HG03378 (cell line): Measurements from ENCODE around the gene MAGEB2.
A peak's percentile ranks its signal among the peaks of the same experiment; 100 is the strongest.
"Not testable (repeated sequence)": the region's sequence is repeated elsewhere in the genome, so short reads cannot be mapped to it uniquely, and the experiment has no call there.

Experiments used
- ATAC-seq: cut with Tn5 transposase; IDR thresholded peaks from one replicate; pipeline ENCODE4 v1.9.1; 2021; ENCODE audit warnings: mild to moderate bottlenecking, moderate library complexity; ENCODE audit not compliant: unreplicated experiment

The MAGEB2 gene, protein sequence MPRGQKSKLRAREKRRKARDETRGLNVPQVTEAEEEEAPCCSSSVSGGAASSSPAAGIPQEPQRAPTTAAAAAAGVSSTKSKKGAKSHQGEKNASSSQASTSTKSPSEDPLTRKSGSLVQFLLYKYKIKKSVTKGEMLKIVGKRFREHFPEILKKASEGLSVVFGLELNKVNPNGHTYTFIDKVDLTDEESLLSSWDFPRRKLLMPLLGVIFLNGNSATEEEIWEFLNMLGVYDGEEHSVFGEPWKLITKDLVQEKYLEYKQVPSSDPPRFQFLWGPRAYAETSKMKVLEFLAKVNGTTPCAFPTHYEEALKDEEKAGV

DNA sequence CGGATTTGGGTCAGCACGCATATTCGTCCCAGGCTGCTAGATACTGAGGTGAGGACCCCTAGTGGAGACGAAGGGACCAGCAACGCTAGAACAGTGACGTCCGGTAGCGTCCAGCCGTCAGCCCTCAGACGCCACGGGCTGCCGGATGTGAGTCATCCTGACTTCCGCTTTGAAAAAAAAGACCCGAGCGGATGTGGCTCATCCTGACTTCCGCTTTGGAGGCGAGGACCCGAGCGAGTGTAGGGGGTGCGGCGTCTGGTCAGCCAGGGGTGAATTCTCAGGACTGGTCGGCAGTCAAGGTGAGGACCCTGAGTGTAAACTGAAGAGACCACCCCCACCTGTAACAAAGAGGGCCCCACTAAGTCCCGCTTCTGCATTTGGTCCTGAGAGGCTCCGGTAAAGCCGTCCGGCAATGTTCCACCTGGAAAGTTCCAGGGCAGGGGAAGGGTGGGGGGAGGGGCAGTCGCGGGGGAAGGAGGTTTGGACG lies at the start of gene MAGEB2:
Gene MAGEB2, plus strand, starts transcription at position 207 of the 487 bp plus-strand sequence. CDS start 3,018 bp downstream, outside the sequence.
- ATAC-seq = no peak

DNA sequence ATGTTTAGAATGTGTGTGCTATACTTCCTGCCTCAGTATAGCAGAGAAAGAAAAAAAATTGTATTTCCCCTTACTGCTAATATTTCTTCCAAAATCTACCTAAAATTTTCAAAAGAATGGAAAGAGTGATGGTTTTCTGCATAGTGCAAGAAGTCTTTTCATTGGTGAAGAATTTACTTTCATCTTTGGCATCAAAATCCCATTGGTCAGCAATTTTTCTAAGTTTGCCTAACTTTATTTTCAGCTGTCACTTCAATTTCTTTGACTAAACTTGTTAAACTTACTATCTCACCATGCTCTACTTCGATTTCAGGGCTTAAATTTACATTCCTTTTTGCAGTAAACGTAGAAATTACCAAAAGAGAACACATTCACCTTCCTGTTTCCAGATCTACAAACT lies 44.5 kb upstream of the MAGEB2 start:
- ATAC-seq = no peak

DNA sequence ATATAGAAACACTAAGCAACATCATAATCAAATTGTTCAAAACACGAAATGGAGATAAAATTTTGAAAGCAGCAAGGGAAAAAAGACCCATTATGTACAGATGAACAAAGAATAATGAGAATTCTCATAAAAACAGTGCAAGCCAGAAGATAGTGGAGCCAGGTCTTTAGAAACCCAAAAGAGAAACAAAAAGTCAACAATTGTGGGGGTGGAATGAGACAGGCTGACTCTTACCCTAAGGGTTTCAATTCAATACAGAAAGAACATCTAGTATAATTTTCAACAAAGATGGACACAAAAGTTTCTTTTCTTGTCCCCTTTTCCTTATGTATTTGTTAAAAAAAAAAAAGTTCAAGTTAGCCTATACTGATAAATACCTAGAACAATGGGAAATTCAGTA lies 34.0 kb upstream of the MAGEB2 start:
- ATAC-seq = no peak

DNA sequence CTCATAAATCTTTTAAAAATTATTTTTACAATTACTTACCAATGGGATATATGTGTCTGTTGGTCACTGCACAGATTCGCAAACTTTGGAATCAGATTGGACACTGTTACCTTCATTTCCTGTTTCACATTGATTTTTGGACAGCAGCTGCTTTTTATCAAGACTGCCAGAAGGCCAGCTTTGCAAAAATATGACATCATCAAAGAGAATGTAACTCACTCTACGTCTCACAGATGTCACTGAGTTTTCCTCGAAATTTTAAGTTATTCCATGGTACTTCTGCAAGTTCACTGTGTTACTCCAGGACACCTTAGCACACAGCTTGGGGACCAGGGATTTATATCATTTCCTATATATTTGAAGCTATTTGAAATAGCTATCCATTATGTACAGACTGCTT lies 31.8 kb upstream of the MAGEB2 start:
- no peak for ATAC-seq

DNA sequence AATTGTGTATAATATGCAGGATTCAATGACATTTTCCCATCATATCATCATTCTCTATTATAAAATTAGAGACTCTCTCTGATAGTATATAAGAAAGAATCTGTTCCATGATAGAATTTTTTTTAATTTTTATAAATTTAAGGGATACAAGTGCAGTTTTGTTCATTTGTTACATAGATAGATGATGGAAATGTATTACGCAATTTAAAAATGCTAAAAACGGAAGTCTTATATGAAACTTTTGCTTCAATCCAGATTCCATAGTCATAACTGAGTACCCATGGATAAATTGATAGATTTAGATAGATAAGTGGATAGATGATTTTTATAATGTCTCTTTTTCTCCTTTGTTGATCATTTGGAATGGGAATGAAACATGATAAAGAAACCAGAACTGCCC lies 24.9 kb upstream of the MAGEB2 start:
- ATAC-seq = no peak

DNA sequence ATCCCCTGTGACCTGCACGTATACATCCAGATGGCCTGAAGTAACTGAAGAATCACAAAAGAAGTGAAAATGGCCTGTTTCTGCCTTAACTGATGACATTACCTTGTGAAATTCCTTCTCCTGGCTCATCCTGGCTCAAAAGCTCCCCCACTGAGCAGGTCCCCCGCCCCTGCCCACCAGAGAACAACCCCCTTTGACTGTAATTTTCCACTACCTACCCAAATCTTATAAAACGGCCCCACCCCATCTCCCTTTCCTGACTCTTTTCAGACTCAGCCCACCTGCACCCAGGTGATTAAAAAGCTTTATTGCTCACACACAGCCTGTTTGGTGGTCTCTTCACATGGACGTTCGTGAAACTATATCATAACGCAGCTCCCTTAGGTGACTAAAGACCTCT lies 21.5 kb upstream of the MAGEB2 start:
- not testable (repeated sequence) for ATAC-seq

DNA sequence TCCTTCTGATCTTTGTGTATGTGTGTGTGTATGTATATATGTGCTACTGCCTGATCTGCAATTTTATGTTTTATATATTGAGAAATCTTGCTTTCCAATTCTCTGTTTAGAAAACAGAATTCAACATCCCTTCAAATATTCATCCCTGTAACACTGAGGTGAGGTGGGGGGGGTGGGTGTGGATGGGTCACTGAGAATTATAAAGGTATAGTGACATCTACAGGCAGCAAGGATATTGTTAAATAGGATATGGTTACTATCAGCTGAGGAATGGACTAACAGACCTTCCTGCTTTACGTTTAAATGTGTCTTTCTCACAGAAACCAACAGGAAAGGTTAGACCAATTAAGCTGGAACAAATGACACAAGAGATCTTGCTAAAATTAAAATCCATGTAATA lies 19.0 kb upstream of the MAGEB2 start:
- no peak for ATAC-seq

DNA sequence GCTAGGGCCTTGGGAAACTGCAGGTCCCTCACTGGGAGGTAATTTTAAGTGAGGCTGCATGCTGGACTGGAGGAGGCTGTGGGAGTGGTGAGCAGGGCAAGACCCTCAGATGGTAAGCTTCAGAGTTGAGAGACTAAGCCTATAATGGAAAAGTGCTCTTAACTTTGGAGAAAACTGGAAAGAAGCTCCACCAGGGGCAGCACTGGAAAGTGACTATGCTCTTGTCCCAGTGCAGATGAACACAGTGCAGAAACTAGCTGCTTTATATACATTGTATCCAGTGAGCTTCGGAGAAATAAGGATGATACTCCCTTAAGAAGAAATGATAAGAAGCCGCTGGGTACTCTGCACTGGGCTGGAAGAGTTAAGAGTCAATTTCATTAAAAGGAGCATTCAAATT lies 3.2 kb upstream of the MAGEB2 start:
- ATAC-seq = no peak

DNA sequence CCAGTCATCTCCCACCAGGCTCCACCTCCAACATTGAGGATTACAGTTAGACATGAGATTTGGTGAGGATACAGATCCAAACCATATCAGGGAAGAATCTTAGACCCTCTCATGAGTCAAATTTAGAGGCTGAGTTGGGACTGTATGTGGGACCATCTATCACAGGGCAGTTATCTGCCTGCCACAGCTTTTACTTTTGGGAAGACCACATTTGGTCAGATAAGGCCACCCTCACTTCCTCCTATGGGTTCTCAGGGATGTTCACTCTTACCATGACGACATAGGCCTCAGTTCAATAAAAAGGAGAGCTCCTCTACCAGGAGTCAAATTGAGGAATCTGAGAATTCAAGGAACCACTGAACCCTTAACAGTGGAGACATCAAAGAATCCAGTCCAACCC lies 2.1 kb downstream of the MAGEB2 start:
- ATAC-seq = no peak

DNA sequence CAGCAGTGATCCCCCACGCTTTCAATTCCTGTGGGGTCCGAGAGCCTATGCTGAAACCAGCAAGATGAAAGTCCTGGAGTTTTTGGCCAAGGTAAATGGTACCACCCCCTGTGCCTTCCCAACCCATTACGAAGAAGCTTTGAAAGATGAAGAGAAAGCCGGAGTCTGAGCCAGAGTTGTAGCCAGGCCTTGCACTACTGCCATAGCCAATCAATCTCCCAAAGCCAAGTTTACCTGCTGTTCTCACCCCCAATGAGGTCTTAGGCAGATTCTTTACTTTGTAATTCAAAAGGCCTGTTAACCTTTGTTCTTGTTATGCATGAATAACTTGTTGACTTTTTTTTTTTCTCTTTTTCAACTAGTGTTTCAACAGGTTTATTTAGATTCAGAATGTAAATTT lies 4.0 kb downstream of the MAGEB2 start:
- no peak for ATAC-seq

DNA sequence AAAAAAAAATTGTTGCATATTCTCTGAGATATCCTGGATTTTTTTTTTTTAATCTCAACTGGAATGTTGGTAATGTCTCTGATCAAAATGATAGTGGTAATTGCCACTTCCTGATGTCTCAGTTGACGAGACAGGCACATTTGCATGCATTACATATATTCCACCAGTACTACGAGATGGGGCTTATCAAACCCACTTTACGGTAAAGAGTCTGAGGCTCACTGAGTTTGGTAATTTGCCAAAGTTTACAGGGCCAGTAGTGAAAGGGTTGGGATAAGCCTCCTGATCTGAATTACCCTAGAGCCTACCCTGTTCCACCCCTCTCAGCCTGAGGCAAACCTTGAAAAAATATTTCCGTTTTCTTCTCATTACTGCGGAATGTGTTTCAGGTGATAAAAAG lies 5.3 kb downstream of the MAGEB2 start:
- ATAC-seq = no peak

DNA sequence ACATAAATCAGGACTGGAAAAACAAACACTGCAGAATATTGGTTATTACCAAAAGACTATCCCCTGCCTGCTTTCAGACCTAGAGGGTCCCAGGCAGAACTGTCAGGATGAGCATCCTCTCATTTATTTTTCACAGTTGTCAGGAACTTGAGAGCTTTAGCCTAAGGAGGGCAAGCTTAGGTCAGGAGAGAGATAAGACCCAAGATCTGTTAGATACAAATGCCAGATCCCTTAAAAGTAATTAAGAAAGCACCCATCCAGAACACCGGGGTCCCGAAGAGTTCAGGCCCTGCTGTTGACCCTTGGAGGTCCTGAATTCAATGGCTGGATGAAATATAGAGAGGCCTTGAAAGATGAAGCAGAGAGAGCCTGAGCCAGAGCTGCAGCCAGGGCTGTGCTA lies 9.2 kb downstream of the MAGEB2 start:
- no peak for ATAC-seq

DNA sequence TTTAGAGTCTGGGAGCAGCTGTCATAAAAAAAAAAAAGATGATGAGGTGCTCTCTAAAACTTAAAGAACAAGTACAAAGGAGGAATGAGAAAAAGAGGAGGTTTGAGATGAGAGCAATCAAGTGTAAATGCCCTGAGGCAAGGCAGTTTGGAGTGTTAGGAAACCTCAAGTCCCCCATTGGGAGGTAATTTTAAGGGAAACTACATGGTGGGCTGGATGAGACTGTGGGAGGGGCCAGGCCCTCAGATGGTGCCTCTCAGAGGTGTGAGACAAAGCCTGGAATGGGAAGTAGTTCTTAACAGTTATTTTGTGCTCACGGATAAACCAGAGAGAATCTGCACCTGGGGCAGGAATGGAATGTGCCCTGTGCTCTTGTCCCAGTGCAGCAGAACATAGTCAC lies 13.2 kb downstream of the MAGEB2 start:
- no peak for ATAC-seq

DNA sequence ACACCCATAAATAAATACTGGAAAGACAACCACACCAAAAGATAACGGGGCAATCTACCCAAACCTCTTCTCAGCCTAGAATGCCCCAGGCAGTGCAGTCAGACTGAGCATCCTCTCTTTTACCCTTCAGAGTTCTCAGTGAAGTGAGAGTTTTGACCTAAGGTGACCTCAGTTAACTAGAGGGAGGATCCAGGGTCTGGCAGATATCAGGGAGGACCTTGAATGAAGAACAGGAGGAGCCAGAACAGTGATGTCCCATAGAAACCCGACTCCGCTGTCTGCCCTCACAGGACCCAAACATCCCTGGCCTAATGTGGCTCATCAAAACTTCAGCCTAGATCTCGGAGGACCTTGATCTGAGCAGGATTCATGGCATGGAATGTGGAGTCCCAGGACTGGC lies 15.0 kb downstream of the MAGEB2 start, which contains the start of gene MAGEB3:
Gene MAGEB3, plus strand, starts transcription at position 263 of the 400 bp plus-strand sequence. CDS start 5,268 bp downstream, outside the sequence.
- no peak for ATAC-seq

DNA sequence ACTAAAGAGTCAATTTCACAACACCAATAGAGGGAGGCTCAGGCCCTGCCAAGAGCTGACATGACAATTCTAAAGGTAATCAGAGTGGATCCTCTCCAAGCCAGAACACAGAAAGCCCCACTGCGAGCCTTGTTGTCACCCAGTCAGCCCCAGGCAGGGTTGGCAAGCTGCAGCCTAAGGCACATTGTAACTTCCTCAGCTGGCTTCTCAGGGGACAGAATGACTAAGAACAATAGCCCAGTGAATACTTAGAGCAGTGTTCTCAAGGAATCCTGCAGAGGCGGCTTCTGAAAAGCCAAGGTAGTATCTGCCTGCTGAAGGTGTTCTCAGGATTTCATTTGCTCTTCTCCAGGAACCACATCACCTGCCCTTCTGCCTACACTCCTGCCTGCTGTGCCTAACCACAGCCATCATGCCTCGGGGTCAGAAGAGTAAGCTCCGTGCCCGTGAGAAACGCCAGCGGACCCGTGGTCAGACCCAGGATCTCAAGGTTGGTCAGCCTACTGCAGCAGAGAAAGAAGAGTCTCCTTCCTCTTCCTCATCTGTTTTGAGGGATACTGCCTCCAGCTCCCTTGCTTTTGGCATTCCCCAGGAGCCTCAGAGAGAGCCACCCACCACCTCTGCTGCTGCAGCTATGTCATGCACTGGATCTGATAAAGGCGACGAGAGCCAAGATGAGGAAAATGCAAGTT lies 26.5 kb downstream of the MAGEB2 start, which contains the start of gene MAGEB4:
Gene MAGEB4, plus strand, starts transcription at position 277 of the 692 bp plus-strand sequence. Its CDS starts 136 bp downstream, at position 413.
- no peak for ATAC-seq

DNA sequence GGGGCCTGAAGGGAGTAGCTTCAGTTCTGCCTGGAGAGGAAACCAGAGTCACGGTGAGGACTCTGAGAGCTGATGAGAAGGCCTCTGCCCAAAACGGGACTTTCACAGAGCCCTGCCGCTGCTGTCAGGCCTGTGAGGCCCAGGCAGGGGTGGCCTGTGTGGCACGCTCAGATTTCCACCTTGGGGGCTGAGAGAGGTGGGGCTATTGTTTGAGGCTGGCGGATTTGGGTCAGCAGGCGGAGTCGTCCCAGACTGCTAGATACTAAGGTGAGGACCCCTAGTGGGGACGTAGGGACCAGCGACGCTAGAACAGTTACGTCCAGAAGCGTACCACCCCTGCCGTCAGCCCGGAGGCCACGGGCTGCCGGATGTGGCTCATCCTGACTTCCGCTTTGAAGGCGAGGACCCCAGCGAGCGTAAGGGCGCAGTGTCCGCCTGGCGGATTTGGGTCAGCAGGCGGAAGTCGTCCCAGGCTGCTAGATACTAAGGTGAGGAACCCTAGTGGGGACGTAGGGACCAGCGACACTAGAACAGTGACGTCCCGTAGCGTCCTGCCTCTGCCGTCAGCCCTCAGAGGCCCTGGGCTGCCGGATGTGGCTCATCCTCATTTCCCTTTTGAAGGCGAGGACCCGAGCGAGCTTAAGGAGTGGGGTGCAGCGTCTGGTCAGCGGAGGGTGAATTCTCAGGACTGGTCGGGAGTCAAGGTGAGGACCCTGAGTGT lies 31.6 kb downstream of the MAGEB2 start, which contains the start of gene MAGEB1:
Gene MAGEB1, plus strand, starts transcription at position 378 of the 721 bp plus-strand sequence. CDS start 3,348 bp downstream, outside the sequence.
- ATAC-seq = no peak

DNA sequence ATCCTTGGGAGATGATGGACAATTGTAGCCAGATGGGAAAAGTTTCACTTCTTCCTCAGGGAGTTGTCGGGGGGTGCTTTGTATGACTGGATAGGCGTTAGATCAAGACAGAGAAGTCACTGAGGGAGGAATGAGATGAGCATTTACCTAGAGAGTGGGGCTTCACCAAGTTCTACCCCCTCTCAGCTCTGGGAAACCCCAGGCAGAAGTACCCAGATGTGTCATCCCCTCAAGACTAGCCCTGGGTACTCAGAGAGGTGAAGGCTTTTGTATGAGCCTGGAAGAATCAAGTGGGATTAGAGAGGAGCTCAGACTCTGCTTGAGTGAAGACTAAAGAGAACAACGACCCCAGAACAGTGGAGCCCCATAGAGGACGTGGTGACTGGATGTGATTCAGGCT lies 33.5 kb downstream of the MAGEB2 start:
- peak; percentile 82 for ATAC-seq

DNA sequence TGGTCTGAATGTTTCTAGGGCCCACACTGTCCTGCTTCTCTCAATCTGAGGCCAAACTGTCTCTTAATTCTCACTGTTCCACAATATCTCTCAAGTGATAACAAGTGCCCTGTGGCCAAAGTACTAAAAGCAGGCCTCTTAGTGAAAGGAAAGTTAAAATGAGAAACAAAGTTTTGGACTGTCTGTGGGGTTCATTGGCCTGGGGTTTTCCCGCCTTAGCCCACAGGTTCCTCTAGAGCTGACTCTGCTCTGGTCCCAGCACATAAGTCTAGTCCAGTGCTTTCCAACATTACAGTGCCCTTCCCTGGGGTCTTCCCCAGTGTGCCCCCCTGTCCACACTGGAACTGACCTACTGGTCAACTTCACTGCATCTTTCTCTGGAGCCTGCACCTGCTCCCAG lies 37.9 kb downstream of the MAGEB2 start:
- peak; percentile 42 for ATAC-seq

DNA sequence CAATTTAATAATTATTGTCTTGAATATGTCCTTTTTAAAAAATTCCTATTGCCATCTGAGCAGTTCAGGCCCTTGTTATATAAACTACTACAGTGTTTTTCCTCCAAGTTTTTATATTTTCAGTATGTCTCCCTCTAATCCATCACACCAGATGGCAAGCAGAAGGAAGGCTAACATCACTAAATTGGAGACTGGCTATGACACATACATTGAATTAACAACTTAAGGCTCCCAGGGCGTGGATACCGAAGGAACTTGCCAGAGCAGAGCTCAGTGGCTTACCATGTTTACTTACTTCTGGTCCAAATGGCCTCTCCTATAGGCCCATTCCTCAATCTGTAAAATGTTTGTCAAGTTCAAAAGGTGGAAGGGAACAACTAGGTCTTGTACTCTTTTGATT lies 44.6 kb downstream of the MAGEB2 start:
- no peak for ATAC-seq

DNA sequence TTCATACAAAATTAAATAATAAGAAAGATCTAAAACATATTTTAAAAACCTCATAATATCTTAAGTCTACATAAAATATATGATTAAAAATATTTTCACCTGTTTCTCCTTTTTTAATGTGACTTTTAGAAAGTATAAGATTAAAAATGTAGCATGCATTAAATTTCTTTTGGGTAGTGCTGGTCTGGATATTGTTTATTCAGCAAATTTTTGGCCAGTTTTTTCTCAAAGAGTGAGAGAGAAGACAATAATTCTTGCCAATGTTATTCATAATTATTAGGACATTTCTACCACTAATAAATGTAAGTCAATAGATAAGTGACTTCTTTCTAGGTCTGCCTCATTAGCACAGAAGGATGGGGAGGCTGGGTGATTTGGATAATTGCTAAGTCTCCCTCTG lies 45.6 kb downstream of the MAGEB2 start:
- no peak for ATAC-seq

DNA sequence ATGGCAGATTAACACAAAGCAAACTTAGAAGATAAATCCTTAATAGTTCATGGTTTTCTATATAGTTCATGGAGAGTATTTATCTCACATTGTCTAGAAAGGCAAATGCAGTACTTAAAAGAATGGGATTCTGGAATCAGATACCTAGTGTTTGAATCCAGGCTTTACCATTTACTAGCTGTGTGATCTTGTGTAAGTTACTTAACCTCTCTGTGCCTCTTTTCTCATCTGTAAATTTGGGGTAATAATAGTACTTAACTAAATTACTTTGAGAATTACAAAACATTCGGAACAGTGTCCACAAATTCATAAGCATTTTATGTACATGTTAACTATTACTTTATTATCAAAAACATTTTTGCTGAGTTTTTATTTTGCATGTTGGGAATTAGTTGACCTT lies 47.4 kb downstream of the MAGEB2 start:
- ATAC-seq = no peak
